Activated CD4-positive, alpha-beta T cell treated with anti-CD3 and anti-CD28 coated beads for 36 hours (primary cell): Measurements from ENCODE around the gene POU2AF1. TPM values are rescaled to one million over a fixed set of nuclear protein-coding genes. Genes with fewer than 3 reads are reported as not detected.
"Not testable (repeated sequence)": the region's sequence is repeated elsewhere in the genome, so short reads cannot be mapped to it uniquely, and the experiment has no call there.

Experiments used
- ATAC-seq: fragments of 200-7000 bp; cut with Tn5 transposase; one replicate; pipeline ENCODE4 v1.10.0; 2021; ENCODE audit warnings: mild to moderate bottlenecking, moderate library complexity
- CTCF ChIA-PET: fragments of 350-600 bp; sonication (Branson Sonifier 250); formaldehyde crosslinking; loops from one replicate; lab custom pipeline; 2021; ENCODE audit warnings: antibody characterized with exemption; lab: Charles Lee
- POLR2A ChIA-PET: fragments of 350-600 bp; sonication (Branson Sonifier 250); formaldehyde crosslinking; loops from one replicate; lab custom pipeline; 2021; ENCODE audit warnings: antibody characterized with exemption, inconsistent platforms; lab: Charles Lee
- DNase-seq: peaks from one replicate; pipeline ENCODE4 v3.0.0-alpha.2; 2020
- H3K27ac Mint-ChIP-seq: one replicate; pipeline ENCODE4 v1.8.0; 2021; ENCODE audit warnings: mixed read lengths
- H3K27me3 Mint-ChIP-seq: one replicate; pipeline ENCODE4 v1.8.0; 2021; ENCODE audit warnings: mixed read lengths
- H3K36me3 Mint-ChIP-seq: one replicate; pipeline ENCODE4 v1.8.0; 2021; ENCODE audit warnings: low read depth, mixed read lengths
- H3K4me1 Mint-ChIP-seq: one replicate; pipeline ENCODE4 v1.8.0; 2021; ENCODE audit warnings: mixed read lengths
- H3K4me3 Mint-ChIP-seq: one replicate; pipeline ENCODE4 v1.8.0; 2021; ENCODE audit warnings: mild to moderate bottlenecking, moderate library complexity, mixed read lengths
- H3K9me3 Mint-ChIP-seq: one replicate; pipeline ENCODE4 v1.8.0; 2021; ENCODE audit warnings: low read depth, mixed read lengths
- intact Hi-C, 2 experiments: fragments of 100-400 bp; cut with DNase I in 1 of 2; cut with micrococcal nuclease in 1 of 2; formaldehyde crosslinking; loops; one replicate each; pipeline versions ENCODE4 v1.14.2 to v1.15.1; 2022 to 2024; cut with DNase I, micrococcal nuclease
- total RNA-seq, 2 experiments: library from RNA; stranded (reverse); gene quantifications; one replicate each; pipeline ENCODE4 v1.2.3, GENCODE V29; 2021

POU2AF1 gene
- total RNA-seq, 2 experiments from 2014 or later, result 9.6 to 10.0 TPM

- H3K27me3 Mint-ChIP-seq, result no peaks in the 10 kb centered on the region
- no peak for ATAC-seq
- ChIA-PET POLR2A (no interaction called here), CTCF (no interaction called here)
- no peak for DNase-seq
- no peaks in the 10 kb centered on the region for H3K9me3 Mint-ChIP-seq
- intact Hi-C loops, result no loop called here
- no peak overlapping the region for H3K4me3 Mint-ChIP-seq
- H3K4me1 Mint-ChIP-seq, result peaks cover 16% of the 10 kb centered on the region
- no peak overlapping the region for H3K27ac Mint-ChIP-seq
- H3K36me3 Mint-ChIP-seq, result no peaks in the 10 kb centered on the region
Measured at GRCh38 chr11:111397034-111397433, 18.0 kb upstream of the POU2AF1 start.

- Mint-ChIP-seq H3K36me3 (no peaks in the 10 kb centered on the region), H3K9me3 (no peaks in the 10 kb centered on the region), H3K4me3 (no peak overlapping the region), H3K4me1 (peaks cover 16% of the 10 kb centered on the region), H3K27me3 (no peaks in the 10 kb centered on the region), H3K27ac (no peak overlapping the region)
- intact Hi-C loops, result no loop called here
- ChIA-PET POLR2A (no interaction called here), CTCF (interaction anchor here (0.5 kb wide), 1 partner anchor 18 kb away, joined by 4 read pairs; no protein-coding TSS in a partner anchor)
- no peak for ATAC-seq
- no peak for DNase-seq
Measured at GRCh38 chr11:111395749-111396148, 16.7 kb upstream of the POU2AF1 start.

- no peak for ATAC-seq
- Mint-ChIP-seq H3K27ac (no peak overlapping the region), H3K4me1 (peaks cover 16% of the 10 kb centered on the region)
Measured at GRCh38 chr11:111395081-111395480, 16.0 kb upstream of the POU2AF1 start.

GRCh38 chr11:111394147-111394546 lies 15.1 kb upstream of the POU2AF1 start:
- peak; percentile 12 for ATAC-seq
- CTCF ChIA-PET, result interaction anchor here (0.7 to 1.2 kb wide), 2 partner anchors 24 to 34 kb away, joined by 3 read pairs; no protein-coding TSS in a partner anchor
- H3K4me3 Mint-ChIP-seq, H3K27ac Mint-ChIP-seq, intact Hi-C loops, H3K27me3 Mint-ChIP-seq, POLR2A ChIA-PET, DNase-seq, H3K9me3 Mint-ChIP-seq, H3K36me3 Mint-ChIP-seq, H3K4me1 Mint-ChIP-seq: not testable (repeated sequence)

More at GRCh38 chr11:111395081-111395480, 16.0 kb upstream of the POU2AF1 start:
- no peak for DNase-seq
- no peaks in the 10 kb centered on the region for H3K27me3 Mint-ChIP-seq
- no peaks in the 10 kb centered on the region for H3K36me3 Mint-ChIP-seq
- POLR2A ChIA-PET, result no interaction called here
- no peaks in the 10 kb centered on the region for H3K9me3 Mint-ChIP-seq
- intact Hi-C loops, result no loop called here
- CTCF ChIA-PET, result interaction anchor here (1.2 kb wide), 1 partner anchor 33 kb away, joined by 3 read pairs; no protein-coding TSS in a partner anchor
- H3K4me3 Mint-ChIP-seq, result no peak overlapping the region

GRCh38 chr11:111393585-111393984 lies 14.5 kb upstream of the POU2AF1 start:
- Mint-ChIP-seq H3K9me3 (no peaks in the 10 kb centered on the region), H3K4me1 (peaks cover 13% of the 10 kb centered on the region), H3K27ac (no peak overlapping the region), H3K4me3 (no peak overlapping the region), H3K36me3 (no peaks in the 10 kb centered on the region), H3K27me3 (no peaks in the 10 kb centered on the region)
- intact Hi-C loops, result no loop called here
- no peak for DNase-seq
- ChIA-PET CTCF (interaction anchor here (0.7 kb wide), 1 partner anchor 20 kb away, joined by 3 read pairs; no protein-coding TSS in a partner anchor), POLR2A (no interaction called here)
- ATAC-seq, result no peak

- ChIA-PET CTCF (interaction anchor here (0.7 kb wide), 2 partner anchors 20 to 209 kb away, joined by 3 read pairs; partner anchors contain the start of gene SIK2), POLR2A (no interaction called here)
- H3K36me3 Mint-ChIP-seq, result no peaks in the 10 kb centered on the region
- H3K27me3 Mint-ChIP-seq, result no peaks in the 10 kb centered on the region
- H3K9me3 Mint-ChIP-seq, result no peaks in the 10 kb centered on the region
- H3K4me1 Mint-ChIP-seq, result peaks cover 17% of the 10 kb centered on the region
- H3K4me3 Mint-ChIP-seq, result no peak overlapping the region
- DNase-seq, result no peak
- intact Hi-C loops, result no loop called here
- peak; percentile 30 for ATAC-seq
- H3K27ac Mint-ChIP-seq, result no peak overlapping the region
Measured at GRCh38 chr11:111393096-111393495, 14.0 kb upstream of the POU2AF1 start.

- no peaks in the 10 kb centered on the region for H3K27me3 Mint-ChIP-seq
- no peaks in the 10 kb centered on the region for H3K36me3 Mint-ChIP-seq
- ChIA-PET CTCF (interaction anchor here (0.7 kb wide), 1 partner anchor 210 kb away, joined by 3 read pairs; the partner anchor contains the start of gene SIK2), POLR2A (no interaction called here)
- intact Hi-C loops, result no loop called here
- H3K27ac Mint-ChIP-seq, result no peak overlapping the region
- ATAC-seq, result no peak
- H3K4me3 Mint-ChIP-seq, result no peak overlapping the region
- DNase-seq, result no peak
- peaks cover 17% of the 10 kb centered on the region for H3K4me1 Mint-ChIP-seq
- H3K9me3 Mint-ChIP-seq, result no peaks in the 10 kb centered on the region
Measured at GRCh38 chr11:111392552-111392951, 13.5 kb upstream of the POU2AF1 start.

GRCh38 chr11:111391328-111392124 lies 12.5 kb upstream of the POU2AF1 start:
- DNase-seq (no peak), ATAC-seq (no peak)
- Mint-ChIP-seq H3K4me3 (no peak overlapping the region), H3K27ac (no peak overlapping the region), H3K27me3 (no peaks in the 10 kb centered on the region), H3K36me3 (no peaks in the 10 kb centered on the region), H3K9me3 (no peaks in the 10 kb centered on the region), H3K4me1 (peaks cover 17% of the 10 kb centered on the region)
- POLR2A ChIA-PET, result no interaction called here
- CTCF ChIA-PET, result interaction anchor here (0.8 kb wide), 2 partner anchors 32 to 49 kb away, joined by 3 to 4 read pairs; no protein-coding TSS in a partner anchor
- intact Hi-C loops, result no loop called here

- Mint-ChIP-seq H3K4me3 (no peak overlapping the region), H3K4me1 (peaks cover 9% of the 10 kb centered on the region), H3K9me3 (no peaks in the 10 kb centered on the region), H3K36me3 (no peaks in the 10 kb centered on the region), H3K27ac (no peak overlapping the region), H3K27me3 (no peaks in the 10 kb centered on the region)
- ATAC-seq (no peak), DNase-seq (no peak)
- ChIA-PET CTCF (interaction anchor here (0.8 to 1.0 kb wide), 3 partner anchors 9 to 106 kb away, joined by 3 read pairs; partner anchors contain the start of gene POU2AF1), POLR2A (no interaction called here)
- intact Hi-C loops, result no loop called here
Measured at GRCh38 chr11:111388842-111389241, 9.8 kb upstream of the POU2AF1 start.

GRCh38 chr11:111388420-111388819 lies 9.3 kb upstream of the POU2AF1 start:
- no peak for DNase-seq
- intact Hi-C loops, result no loop called here
- Mint-ChIP-seq H3K27ac (no peak overlapping the region), H3K27me3 (no peaks in the 10 kb centered on the region), H3K9me3 (no peaks in the 10 kb centered on the region), H3K4me1 (peaks cover 8% of the 10 kb centered on the region), H3K36me3 (no peaks in the 10 kb centered on the region), H3K4me3 (no peak overlapping the region)
- ChIA-PET CTCF (interaction anchor here (0.8 to 1.0 kb wide), 3 partner anchors 9 to 106 kb away, joined by 3 read pairs; partner anchors contain the start of gene POU2AF1), POLR2A (no interaction called here)
- no peak for ATAC-seq

- H3K4me1 Mint-ChIP-seq, result peaks cover 10% of the 10 kb centered on the region
- no peaks in the 10 kb centered on the region for H3K36me3 Mint-ChIP-seq
- H3K4me3 Mint-ChIP-seq, result no peak overlapping the region
- H3K9me3 Mint-ChIP-seq, result no peaks in the 10 kb centered on the region
- H3K27ac Mint-ChIP-seq, result no peak overlapping the region
- ATAC-seq (no peak), DNase-seq (no peak)
- ChIA-PET CTCF (no interaction called here), POLR2A (no interaction called here)
- H3K27me3 Mint-ChIP-seq, result no peaks in the 10 kb centered on the region
- intact Hi-C loops, result no loop called here
Measured at GRCh38 chr11:111387363-111387762, 8.3 kb upstream of the POU2AF1 start.
